ENCODE results near the gene XYLB. TPM values are rescaled to one million over a fixed set of nuclear protein-coding genes. Genes with fewer than 3 reads are reported as not detected.

XYLB gene
- total RNA-seq, 6 experiments from 2014 or later, result 26.2 to 48.3 (median 36.6) TPM

DNA sequence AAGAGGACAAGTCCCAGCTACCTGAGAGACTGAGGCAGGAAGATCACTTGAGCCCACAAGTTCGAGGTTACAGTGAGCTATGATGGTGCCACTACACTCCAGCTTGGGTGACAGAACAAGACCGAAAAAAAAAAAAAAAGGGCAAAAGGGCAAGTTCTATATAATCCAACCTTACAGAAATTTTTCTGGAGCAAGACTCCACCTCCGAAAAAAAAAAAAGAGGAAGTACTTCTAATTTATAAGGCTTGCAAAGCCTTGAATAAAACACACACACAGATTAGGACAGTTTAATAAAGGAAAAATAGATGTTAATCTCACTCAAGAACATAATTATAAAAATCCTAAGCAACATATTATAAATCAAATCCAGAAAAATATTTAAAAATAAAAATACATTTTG lies 14.4 kb upstream of the XYLB start:
- intact Hi-C loops (cut with DNase I), result no loop called here
- Histone ChIP-seq H3K4me3 (no peak overlapping the region), H3K27me3 (no peaks in the 10 kb centered on the region), H3K9me3 (no peaks in the 10 kb centered on the region), H3K4me1 (peaks cover 0 to 7% (median 1%) of the 10 kb centered on the region in 4 donors), H3K27ac (no peak overlapping the region), H3K36me3 (no peaks in the 10 kb centered on the region)
- WGBS (ENCODE audit: insufficient coverage, low coverage, low lambda C conversion rate, missing lambda C conversion rate), result 40% methylated on average over 3 of the region's 3 CpGs
- no peak for DNase-seq
- TF ChIP-seq POLR2A (IDR thresholded peaks at IDR 0.05), result no peak
- TF ChIP-seq, protein P1, sequence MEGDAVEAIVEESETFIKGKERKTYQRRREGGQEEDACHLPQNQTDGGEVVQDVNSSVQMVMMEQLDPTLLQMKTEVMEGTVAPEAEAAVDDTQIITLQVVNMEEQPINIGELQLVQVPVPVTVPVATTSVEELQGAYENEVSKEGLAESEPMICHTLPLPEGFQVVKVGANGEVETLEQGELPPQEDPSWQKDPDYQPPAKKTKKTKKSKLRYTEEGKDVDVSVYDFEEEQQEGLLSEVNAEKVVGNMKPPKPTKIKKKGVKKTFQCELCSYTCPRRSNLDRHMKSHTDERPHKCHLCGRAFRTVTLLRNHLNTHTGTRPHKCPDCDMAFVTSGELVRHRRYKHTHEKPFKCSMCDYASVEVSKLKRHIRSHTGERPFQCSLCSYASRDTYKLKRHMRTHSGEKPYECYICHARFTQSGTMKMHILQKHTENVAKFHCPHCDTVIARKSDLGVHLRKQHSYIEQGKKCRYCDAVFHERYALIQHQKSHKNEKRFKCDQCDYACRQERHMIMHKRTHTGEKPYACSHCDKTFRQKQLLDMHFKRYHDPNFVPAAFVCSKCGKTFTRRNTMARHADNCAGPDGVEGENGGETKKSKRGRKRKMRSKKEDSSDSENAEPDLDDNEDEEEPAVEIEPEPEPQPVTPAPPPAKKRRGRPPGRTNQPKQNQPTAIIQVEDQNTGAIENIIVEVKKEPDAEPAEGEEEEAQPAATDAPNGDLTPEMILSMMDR (IDR thresholded peaks at IDR 0.05), result no peak
- no peak for ATAC-seq

DNA sequence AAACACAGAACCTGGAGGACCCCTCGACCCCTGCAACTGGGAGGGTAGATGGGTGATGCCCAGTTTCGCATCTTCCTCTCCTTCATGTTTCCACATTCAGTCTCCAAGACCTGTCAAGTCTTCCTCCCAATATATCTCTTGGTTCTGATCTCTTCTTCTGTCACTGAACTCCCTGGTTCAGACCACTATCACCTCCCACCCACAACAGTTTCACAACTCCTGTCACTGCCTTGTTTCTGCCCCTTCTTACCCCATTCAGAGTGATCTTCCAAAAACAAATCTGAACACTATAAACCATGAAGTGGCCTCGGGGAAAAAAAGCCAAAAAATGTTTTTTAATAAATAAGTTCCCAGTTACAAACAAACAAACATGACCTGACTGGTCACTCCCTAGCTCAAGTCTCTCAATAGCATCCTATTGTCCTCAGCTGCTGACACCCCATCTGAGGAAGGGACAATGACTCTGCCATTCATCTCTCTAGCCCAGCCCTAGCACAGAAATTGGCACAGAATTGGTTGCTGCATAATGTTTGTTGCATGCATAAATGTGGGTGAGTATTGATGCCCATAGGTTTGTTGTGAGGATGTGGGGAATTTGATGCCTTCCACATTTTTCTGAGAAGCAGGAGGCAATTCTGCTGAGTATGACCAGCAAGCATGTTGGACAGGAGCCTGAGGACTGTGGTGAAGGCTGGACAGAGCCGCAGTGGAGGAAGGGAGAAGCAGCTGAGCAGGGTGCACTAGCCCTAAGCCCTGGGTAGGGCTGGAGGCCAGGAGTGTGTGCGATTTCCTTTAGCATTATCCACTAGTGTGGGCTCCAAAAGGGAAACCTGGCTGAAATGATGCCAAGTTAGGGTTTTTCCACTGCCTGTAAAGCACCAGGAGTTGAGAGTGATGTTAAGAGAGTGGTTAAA lies 12.2 kb upstream of the XYLB start:
- Histone ChIP-seq H3K27me3 (no peaks in the 10 kb centered on the region), H3K27ac (no peak overlapping the region), H3K4me1 (peaks cover 0 to 11% (median 1%) of the 10 kb centered on the region in 4 donors), H3K36me3 (no peaks in the 10 kb centered on the region), H3K9me3 (no peaks in the 10 kb centered on the region), H3K4me3 (no peak overlapping the region)
- no peak for TF ChIP-seq POLR2A (IDR thresholded peaks at IDR 0.05)
- TF ChIP-seq, protein P1 (IDR thresholded peaks at IDR 0.05), result no peak
- DNase-seq (no peak), ATAC-seq (peak in 1 of 4 donors; percentile 29)
- 70% methylated on average over 5 of the region's 5 CpGs for WGBS (ENCODE audit: insufficient coverage, low coverage, low lambda C conversion rate, missing lambda C conversion rate)
- intact Hi-C loops (cut with DNase I), result no loop called here

DNA sequence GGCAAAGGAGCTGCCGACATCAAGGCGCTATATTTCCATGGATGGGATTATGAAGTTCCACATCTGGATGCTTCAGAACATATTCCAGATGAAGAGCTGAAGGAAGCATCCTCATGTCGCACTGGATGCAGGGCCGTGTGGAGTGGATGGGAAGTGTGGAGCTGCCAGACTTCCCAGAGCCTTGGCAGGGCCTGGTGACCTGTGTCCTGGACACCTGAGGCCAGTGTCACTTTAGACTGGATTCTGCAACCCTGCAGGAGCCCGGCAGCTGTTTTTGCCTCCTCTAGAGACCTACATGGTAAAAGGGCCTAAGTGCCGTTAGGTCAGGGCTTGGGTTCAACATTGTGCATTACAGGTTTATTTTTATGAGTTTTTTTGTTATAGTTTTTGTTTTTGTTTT lies 11.3 kb upstream of the XYLB start:
- H3K36me3 ChIP-seq, result no peaks in the 10 kb centered on the region
- H3K9me3 ChIP-seq, result no peaks in the 10 kb centered on the region
- H3K27ac ChIP-seq, result no peak overlapping the region
- ATAC-seq, result peak; percentile 16 to 56 (median 40)
- H3K4me1 ChIP-seq, result peaks cover 0 to 11% (median 1%) of the 10 kb centered on the region in 4 donors
- H3K4me3 ChIP-seq, result no peak overlapping the region
- H3K27me3 ChIP-seq, result no peaks in the 10 kb centered on the region
- 59% methylated on average over 6 of the region's 6 CpGs for WGBS (ENCODE audit: insufficient coverage, low coverage, low lambda C conversion rate, missing lambda C conversion rate)
- no peak for DNase-seq
- TF ChIP-seq, protein P1 (IDR thresholded peaks at IDR 0.05), result no peak
- TF ChIP-seq POLR2A (IDR thresholded peaks at IDR 0.05), result no peak
- intact Hi-C loops (cut with DNase I), result no loop called here

DNA sequence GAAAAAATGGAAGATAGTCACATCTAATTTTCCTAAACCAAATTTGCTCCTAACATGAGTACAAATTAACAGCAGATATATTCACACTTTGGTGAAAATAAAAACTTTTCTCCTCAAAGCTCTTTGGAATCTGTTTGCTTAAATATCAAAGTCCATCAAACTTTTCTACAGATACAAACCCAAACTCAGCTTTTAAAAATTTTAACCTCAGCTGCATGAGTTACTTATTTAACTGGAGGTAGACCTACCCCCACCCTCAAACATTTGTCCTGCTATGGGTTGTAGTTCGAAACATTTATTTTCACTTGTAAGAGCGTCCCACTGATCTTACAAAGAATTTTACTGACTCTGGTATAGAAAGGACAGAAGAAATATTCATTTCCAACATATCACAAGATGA lies 8.9 kb upstream of the XYLB start:
- no peak overlapping the region for H3K4me3 ChIP-seq
- 37% methylated on average over 2 of the region's 2 CpGs for WGBS (ENCODE audit: insufficient coverage, low coverage, low lambda C conversion rate, missing lambda C conversion rate)
- H3K4me1 ChIP-seq, result peaks cover 0 to 7% (median 0%) of the 10 kb centered on the region in 4 donors
- DNase-seq (no peak), ATAC-seq (peak; percentile 41 to 74 (median 46))
- TF ChIP-seq, protein P1 (IDR thresholded peaks at IDR 0.05), result no peak
- no peak for TF ChIP-seq POLR2A (IDR thresholded peaks at IDR 0.05)
- intact Hi-C loops (cut with DNase I), result no loop called here
- no peaks in the 10 kb centered on the region for H3K9me3 ChIP-seq
- no peaks in the 10 kb centered on the region for H3K36me3 ChIP-seq
- H3K27me3 ChIP-seq, result no peaks in the 10 kb centered on the region
- H3K27ac ChIP-seq, result no peak overlapping the region

Data from right lobe of liver (tissue), 6 donors.